Measurements from ENCODE around the gene RAB3C.

DNA sequence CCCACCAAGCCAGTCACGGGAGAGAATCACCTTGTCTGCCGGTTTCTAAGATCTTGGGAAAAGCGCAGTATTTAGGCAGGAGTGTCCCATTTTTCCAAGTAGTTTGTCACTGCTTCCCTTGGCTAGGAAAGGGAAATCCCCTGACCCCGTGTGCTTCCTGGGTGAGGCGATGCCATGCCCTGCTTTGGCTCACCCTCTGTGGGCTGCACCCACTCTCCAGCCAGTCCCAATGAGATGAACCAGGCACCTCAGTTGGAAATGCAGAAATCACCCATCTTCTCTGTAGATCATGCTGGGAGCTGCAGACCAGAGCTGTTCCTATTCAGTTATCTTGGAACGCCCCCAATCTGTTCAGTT, 116.9 kb downstream of the RAB3C start:
- TF ChIP-seq CTCF (IDR thresholded peaks at IDR 0.05), result no peak
- TF ChIP-seq EZH2 (IDR thresholded peaks at IDR 0.05), result no peak
- TF ChIP-seq EZH2phosphoT487 (IDR thresholded peaks at IDR 0.05), result no peak

Measured in neural progenitor cell (in vitro differentiated cells).